Bronchial epithelial cell (primary cell): ENCODE measurements around the gene DDX3X. TPM values are rescaled to one million over a fixed set of nuclear protein-coding genes. Genes with fewer than 3 reads are reported as not detected.
A peak's percentile ranks its signal among the peaks of the same experiment; 100 is the strongest.

Source experiments
- DNase-seq: peaks from one replicate; pipeline ENCODE4 v3.0.0-alpha.2; 2010; ENCODE audit warnings: low read depth
- FAIRE-seq: peaks from 2 replicates; lab custom pipeline; 2011; peaks lifted over from hg19 to GRCh38; lab: Jason Lieb, UNC
- H3K27me3 ChIP-seq: 2 replicates; pipeline ENCODE4 v1.5.1; 2011; ENCODE audit warnings: low read length; ENCODE audit not compliant: control insufficient read depth, insufficient read depth
- H3K36me3 ChIP-seq: 2 replicates; pipeline ENCODE4 v1.5.1; 2011; ENCODE audit warnings: low read length; ENCODE audit not compliant: control insufficient read depth, insufficient read depth
- H3K4me3 ChIP-seq: 2 replicates; pipeline ENCODE4 v1.5.1; 2011; ENCODE audit warnings: mild to moderate bottlenecking, low read depth, low read length, control low read depth
- total RNA-seq: library from RNA; depleted of rRNA; stranded (reverse); fragments of >200 nt; gene quantifications from 2 replicates; pipeline ENCODE4 v1.2.1, GENCODE V29; 2014
- TF ChIP-seq, protein P1 (sequence below): IDR thresholded peaks from 2 replicates; pipeline ENCODE4 v1.5.1; 2011; ENCODE audit warnings: mild to moderate bottlenecking, moderate library complexity, low read length, control low read depth, inconsistent platforms; ENCODE audit not compliant: insufficient read depth, severe bottlenecking

Gene DDX3X
- total RNA-seq, 1 donor from 2014 or later = 239 TPM

DNA sequence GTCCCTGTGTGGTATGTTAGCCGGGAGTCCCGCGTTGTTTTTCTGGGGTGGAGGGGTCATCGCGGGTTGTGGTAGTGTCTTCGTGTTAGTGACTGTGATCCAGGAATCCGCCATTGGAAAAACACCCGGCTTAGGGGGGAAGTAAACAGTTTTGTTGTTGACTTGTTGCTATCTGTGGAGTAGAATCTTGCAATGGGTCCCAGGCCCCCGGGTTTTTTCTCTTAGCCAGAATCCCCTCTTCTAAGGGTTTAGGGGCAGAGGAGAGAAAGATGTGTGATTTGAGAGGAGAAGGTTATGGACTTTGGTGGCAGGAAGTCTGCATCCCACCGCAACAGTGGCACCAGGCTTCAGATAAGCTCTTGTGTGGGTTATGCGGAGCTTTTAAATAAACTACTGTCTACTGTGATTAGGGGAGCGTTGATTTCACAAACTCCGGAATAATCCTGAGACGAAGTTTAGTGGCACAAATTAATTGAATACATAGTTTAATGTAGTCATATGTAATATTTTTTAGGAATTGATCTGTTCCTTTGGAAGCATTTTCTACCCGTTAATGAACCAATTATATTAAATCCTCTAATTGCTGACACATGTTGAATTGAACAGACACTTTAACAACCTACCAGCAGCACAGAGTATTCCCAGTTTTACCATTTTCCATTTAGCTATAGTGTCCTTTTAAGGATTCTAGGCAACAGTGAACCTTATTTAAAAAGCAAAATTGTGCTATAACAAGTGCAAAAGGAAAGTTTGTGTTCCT, 1.4 kb downstream of the DDX3X start:
- H3K36me3 ChIP-seq = peaks cover 1% of the 10 kb centered on the region
- FAIRE-seq = no peak
- DNase-seq = no peak
- H3K27me3 ChIP-seq = no peaks in the 10 kb centered on the region
- TF ChIP-seq, protein P1, sequence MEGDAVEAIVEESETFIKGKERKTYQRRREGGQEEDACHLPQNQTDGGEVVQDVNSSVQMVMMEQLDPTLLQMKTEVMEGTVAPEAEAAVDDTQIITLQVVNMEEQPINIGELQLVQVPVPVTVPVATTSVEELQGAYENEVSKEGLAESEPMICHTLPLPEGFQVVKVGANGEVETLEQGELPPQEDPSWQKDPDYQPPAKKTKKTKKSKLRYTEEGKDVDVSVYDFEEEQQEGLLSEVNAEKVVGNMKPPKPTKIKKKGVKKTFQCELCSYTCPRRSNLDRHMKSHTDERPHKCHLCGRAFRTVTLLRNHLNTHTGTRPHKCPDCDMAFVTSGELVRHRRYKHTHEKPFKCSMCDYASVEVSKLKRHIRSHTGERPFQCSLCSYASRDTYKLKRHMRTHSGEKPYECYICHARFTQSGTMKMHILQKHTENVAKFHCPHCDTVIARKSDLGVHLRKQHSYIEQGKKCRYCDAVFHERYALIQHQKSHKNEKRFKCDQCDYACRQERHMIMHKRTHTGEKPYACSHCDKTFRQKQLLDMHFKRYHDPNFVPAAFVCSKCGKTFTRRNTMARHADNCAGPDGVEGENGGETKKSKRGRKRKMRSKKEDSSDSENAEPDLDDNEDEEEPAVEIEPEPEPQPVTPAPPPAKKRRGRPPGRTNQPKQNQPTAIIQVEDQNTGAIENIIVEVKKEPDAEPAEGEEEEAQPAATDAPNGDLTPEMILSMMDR = no peak
- H3K4me3 ChIP-seq = peak overlapping the region; percentile 90

DNA sequence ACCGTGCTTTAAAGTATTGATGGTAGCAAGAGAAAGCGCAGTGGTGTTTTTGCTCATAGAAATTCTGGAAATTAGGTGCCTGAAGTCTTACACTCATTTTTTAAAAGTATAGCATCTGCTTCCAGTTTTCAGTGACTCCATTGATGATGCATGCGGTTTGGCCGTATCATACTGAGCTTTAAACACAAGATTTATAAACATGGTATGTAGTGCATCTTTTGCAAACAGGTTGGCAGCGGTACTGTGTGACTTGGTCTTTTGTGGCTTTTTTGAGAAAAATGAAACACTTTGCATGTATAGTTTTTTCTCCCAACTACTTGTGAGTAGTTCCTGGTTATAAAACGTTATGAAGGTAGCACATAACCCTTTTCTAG, 2.0 kb downstream of the DDX3X start:
- H3K27me3 ChIP-seq = no peaks in the 10 kb centered on the region
- FAIRE-seq = no peak
- H3K4me3 ChIP-seq = peak overlapping the region; percentile 90
- peaks cover 1% of the 10 kb centered on the region for H3K36me3 ChIP-seq
- DNase-seq = no peak
- TF ChIP-seq, protein P1 = no peak

DNA sequence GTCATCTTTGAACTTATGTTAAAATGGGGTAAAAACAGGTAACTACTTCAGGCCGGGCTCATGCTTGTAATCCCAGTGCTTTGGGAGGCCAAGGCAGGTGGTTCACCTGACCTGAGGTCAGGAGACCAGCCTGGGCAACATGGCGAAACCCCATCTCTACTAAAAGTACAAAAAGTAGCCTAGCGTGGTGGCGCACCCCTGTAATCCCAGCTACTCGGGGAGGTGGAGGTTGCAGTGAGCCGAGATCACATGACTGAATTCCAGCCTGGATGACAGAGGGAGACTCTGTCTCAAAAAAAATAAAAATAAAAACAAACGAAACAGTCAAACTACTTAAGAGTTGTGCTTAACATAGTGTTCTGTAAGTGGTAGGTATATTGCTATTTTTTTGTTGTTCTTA, 2.5 kb downstream of the DDX3X start:
- DNase-seq = no peak
- Histone ChIP-seq H3K36me3 (peaks cover 1% of the 10 kb centered on the region), H3K27me3 (no peaks in the 10 kb centered on the region), H3K4me3 (peak overlapping the region; percentile 90)
- no peak for FAIRE-seq
- TF ChIP-seq, protein P1 = no peak

DNA sequence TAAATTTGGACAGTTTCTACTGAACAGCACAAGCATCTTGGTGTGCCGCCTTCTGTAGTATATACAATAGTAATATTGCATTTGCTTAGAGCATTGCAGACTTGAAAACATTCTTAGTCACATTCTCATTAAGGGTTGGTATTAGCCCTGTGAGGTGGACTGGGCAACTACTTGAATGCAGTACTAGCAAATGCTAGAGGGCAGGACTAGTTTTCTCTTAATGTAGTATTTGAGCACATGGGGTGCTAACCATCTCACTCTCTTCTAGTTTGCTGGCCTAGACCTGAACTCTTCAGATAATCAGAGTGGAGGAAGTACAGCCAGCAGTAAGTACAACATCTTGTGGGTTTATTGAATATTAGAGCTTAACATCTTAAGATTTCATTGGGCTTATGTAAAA, 3.2 kb downstream of the DDX3X start:
- peak overlapping the region; percentile 14 for H3K4me3 ChIP-seq
- H3K27me3 ChIP-seq = no peaks in the 10 kb centered on the region
- no peak for FAIRE-seq
- peaks cover 1% of the 10 kb centered on the region for H3K36me3 ChIP-seq
- DNase-seq = no peak
- TF ChIP-seq, protein P1 = no peak

DNA sequence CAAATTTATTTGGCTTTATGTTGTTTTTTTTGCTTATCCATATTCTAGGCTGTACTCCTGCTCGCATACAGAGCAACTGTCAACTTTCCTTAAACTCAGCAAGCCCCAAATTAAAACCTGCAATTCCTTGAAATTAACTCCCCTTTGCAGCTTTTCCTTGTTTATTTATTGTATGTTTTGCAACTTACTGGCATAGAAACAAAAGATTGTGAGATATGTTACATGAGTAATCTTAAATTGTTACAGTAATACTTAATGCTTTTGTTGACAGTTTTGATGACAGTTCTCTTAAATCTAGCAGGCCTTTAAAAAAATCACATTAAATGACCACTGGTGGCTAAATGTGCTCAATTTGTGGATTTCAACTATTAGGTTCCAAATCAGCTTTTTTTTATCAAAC, 4.5 kb downstream of the DDX3X start:
- TF ChIP-seq, protein P1 = no peak
- FAIRE-seq (no peak), DNase-seq (no peak)
- peaks cover 4% of the 10 kb centered on the region for H3K36me3 ChIP-seq
- H3K4me3 ChIP-seq = no peak overlapping the region
- no peaks in the 10 kb centered on the region for H3K27me3 ChIP-seq

DNA sequence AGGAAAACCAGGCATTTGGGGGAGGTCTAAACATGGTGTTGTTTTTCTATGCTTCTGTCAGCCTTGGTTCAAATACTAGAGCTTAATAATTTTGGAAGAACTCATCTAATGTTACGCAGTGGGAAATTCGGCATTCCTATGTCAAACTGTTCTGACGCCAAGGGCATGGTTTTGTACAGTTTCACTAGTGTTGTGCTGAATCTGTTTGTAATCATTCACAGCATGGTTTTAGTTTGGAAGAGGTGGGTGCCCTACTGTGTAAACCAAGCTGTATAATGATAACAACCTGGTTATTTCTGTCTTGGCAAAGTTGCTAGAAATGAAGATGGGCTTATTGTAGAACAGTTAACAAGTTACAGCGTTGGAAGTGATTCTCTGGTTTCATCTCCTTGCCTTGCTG, 5.2 kb downstream of the DDX3X start:
- no peak for FAIRE-seq
- Histone ChIP-seq H3K4me3 (no peak overlapping the region), H3K36me3 (peaks cover 4% of the 10 kb centered on the region), H3K27me3 (no peaks in the 10 kb centered on the region)
- TF ChIP-seq, protein P1 = no peak
- no peak for DNase-seq
